HG02759 (cell line): ENCODE results near the gene FAM13A.
A peak's percentile ranks its signal among the peaks of the same experiment; 100 is the strongest.
"Not testable (repeated sequence)": the region's sequence is repeated elsewhere in the genome, so short reads cannot be mapped to it uniquely, and the experiment has no call there.

Experiments
- ATAC-seq: cut with Tn5 transposase; IDR thresholded peaks from one replicate; pipeline ENCODE4 v1.9.1; 2021; ENCODE audit warnings: mild to moderate bottlenecking, moderate library complexity; ENCODE audit not compliant: unreplicated experiment

Gene FAM13A

DNA sequence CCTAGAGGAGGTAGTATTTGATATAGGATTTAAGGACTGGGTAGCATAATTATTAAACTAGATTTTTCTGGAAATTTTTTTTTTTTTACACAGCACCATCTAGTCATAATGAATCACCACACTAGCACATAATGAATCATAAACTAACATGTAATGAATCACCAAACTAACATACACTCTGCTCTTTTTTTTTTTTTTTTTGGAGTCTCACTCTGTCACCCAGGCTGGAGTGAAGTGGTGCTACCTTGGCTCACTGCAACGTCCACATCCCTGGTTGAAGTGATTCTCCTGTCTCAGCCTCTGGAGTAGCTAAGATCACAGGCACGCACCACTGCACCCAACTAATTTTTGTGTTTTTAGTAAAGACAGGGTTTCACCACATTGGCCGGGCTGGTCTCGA is 92.5 kb downstream of the FAM13A start:
- ATAC-seq = peak; percentile 71

DNA sequence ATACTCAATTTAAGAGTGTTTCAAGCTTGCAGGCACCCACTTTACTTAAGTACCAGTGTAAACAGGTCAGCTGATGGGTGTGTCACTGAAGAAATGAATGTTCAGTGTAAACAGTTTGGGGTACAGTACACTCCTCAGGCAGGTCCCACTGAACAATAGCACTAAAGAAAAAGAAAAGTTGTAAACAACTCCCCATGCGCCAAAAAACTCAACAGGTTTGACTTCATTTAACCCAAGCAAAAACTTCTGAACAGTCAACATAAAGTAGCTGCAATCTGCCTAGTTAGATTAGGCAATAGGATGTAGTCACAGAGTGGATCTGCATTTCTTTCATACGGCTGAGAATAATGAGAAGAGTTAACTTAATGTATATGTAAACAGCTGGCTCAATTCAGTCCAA is 93.2 kb downstream of the FAM13A start:
- peak; percentile 27 for ATAC-seq

DNA sequence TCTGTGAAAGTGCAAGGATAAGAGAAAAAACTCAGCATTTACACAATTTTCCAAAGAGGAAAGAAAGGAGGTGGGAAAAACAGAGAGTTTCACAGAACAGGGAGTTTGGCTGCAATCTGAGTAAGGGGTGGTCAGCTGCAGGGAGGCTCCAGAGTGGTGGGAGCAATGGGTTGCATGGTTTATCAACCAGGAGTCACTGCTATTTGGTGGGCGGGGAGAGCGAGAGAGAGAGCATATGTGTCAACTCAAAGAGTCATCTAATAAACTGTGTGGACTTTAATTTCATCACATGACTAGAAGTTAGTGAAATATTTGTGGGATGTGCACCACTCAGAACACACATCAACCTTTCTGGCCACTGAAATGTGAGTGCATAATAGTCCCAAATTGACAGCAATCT is 94.6 kb downstream of the FAM13A start:
- ATAC-seq = no peak

DNA sequence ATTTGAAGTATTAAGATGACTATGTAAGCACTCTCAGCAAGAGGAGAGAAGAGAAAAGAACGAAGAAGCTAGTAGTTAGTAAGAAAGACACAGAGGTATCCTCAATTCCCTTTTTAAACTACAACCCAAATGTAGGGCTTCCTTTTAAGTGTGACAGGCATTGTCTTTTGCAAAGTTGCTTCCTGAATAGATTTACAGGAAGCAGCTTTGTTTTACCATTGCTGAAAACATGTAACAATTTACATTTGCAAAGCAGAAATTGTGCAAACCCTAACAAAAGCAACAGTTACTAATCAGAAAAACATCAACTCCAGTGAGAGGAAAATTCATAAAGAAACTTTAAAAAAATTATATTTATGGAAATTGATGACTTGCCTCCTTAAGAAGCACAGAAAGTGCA is 96.4 kb downstream of the FAM13A start:
- no peak for ATAC-seq

DNA sequence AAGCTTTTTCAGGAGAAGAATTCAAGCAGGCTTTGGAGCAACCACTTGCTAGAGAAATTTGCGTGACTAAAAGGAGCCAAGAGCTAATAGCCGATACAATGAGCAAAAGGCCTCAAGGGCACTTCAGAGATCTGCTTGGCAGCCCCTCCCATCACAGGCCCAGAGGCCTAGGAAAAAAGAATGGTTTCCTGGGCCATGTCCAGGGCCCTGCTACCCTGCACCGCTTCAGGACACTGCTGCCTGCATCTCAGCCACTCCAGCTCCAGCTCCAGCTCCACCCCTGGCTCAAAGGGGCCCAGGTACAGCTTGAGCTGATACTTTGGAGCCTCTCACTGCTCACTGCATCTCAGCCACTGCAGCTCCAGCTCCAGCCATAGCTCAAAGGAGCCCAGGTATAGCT is 98.9 kb downstream of the FAM13A start:
- no peak for ATAC-seq

DNA sequence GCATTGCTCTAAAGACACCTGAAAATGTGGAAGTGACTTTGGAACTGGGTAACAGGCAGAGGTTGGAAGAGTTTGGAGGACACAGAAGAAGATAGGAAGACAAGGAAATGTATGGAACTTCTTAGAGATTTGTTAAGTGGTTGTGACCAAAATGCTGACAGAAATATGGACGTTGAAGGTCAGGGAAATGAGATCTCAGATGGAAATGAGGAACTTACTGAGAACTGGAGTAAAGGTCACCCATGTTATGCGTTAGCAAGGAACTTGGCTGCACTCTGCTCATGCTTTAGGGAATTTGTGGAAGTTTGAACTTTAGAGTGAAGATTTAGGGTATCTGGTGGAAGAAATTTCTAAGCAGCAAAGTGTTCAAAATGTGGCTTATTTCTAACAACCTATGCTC is 99.4 kb downstream of the FAM13A start:
- ATAC-seq = no peak

DNA sequence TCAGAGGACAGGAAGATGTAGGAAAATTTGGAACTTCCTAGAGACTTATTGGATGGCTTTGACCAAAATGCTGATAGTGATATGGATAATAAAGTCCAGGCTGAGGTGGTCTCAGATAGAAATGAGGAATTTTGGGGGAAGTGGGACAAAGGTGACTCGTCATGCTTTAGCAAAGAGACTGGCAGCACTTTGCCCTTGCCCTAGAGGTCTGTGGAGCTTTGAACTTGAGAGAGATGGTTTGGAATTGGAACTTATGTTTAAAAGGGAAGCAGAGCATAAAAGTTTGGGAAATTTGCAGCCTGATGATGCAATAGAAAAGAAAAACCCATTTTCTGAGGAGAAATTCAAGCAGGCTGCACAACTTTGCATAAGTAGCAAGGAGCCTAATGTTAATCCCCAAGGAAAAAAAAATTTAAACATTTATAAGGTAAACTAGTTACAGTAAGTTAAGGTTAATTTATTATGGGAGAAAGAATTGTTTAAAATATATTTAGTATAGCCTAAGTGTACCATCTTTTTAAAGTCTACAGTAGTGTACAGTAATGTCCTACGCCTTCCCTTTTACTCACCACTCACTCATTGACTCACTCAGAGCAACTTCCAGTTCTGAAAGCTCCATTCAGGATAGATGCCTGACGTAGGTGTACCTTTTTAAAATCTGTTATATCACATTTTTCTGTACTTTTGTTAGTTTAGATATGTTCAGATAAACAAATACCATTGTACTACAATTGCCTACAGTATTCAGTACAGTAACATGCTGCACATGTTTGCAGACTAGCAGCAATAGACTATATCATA is 101.2 kb downstream of the FAM13A start:
- no peak for ATAC-seq

DNA sequence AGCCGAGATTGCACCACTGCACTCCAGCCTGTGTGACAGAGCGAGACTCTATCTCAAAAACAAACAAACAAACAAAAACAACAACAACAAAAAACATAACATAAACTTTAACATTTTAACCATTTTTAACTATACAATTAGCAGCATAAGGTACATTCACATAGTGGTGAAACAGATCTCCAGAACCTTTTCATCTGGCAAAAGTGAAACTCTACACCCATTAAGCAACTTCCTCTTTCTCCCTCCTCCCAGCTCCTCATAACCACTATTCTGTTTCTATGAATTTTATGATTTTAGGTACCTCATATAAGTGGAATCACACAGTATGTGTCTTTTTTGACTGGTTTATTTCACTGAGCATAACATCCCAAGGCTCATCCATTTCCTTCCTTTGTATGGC is 103.6 kb downstream of the FAM13A start:
- ATAC-seq = peak; percentile 58

DNA sequence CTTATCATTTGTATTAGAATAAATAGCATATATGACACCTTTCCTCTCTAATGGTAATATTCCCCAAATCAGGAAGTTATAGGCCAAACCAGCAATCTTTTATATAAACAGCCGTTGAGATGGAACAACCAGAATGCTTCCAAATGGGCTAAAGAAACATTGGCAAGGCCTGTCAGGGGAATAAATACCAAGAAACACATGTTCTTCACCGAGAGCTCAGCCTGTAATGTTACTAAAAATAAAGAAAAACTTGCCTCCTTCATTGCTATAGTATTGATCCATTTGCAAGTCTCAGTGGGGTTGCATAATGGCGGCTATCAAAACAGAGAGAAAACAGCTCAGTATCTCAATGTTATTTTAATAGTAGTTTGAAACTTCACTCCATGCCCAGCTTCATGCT is 104.9 kb downstream of the FAM13A start:
- no peak for ATAC-seq

DNA sequence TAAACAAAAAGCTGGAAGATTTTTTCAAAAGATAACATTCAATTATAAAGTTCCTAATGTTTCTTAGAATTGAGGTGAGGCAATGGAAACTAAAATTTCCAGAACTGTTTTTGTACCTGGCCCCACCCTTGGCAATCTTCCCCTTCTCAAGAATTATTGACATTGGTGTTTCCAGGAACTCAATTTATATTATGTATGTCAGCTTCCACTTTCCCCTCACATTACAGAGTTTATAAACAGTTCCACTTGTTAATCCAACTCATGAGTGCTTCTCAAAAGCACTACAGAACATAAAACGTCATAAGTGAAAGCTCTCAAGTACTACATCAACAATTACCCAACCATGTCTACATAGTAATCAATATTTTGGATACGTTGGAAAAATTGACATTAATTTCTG is 107.4 kb downstream of the FAM13A start:
- no peak for ATAC-seq

DNA sequence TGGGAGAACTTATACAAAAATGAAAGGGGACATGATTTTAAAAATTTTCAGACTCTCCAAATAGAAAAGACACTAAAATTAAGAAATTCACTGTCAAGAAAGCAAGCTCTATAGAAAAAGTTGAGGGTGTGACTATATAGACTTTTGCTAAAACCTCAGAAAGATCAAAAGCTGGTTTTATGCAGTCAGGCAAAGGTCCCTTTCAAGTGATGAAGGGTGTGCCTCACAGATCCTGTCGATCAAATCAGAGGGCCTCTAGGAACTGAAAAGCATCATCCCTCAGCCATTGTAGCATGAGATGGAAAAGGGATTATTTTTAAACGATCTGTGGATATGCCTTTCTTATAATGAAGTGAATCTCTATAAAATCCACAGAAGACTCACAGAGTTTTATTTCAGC is 116.5 kb downstream of the FAM13A start:
- no peak for ATAC-seq

DNA sequence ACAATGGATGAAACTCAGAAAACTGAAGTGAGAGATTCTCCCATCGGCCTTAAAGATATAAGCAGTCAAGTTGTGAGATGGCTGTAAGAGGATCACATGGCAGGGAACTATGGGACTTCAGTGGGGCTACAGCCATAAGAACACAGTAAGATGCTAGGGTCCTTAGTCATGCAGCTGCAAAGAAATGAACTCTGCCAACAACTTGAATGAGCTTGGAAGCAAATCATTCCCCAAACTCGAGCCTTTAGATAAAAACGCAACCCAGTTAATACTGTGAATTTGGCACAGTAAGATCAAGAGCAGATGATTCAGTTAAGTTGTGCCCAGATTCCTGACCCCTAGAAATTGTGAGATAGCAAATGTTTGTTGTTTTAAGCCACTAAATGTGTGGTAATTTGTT is 117.3 kb downstream of the FAM13A start:
- ATAC-seq = no peak

DNA sequence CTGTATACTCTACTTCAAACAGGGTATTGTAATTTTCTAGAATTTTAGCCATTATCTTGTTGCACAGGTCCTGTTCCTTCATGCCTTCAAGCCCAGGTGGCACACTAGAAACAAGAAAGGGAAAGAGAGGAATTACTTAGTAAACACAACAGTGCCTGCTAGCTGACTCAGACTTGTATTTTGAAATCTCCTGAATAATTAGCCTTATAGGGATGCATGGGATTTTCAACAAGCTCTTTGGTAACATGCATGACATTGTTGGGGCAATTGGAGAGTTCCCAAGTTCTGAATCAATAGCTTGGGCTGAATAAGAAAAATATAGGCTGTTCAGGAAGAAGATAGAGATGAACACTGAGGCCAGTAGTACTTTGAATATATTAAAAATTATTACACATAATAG is 118.8 kb downstream of the FAM13A start:
- ATAC-seq = no peak

DNA sequence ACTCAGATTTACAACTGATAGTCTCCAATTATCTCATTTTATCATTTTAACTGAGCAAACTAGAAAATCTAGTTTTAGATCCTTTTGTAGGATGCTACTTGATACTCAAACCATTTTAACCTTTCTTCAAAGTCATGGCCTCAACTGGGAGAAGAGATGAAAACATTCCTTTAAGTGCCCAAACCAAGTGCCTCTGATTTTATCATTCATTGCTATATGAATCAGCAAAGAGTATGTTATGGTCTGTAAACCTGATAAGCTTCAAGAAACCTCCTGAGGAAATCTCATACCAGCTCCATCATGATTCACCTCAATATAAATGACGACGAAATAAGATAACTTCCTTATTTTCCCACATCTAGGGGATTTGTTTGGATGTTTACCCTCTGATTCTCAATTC is 119.9 kb downstream of the FAM13A start:
- no peak for ATAC-seq

DNA sequence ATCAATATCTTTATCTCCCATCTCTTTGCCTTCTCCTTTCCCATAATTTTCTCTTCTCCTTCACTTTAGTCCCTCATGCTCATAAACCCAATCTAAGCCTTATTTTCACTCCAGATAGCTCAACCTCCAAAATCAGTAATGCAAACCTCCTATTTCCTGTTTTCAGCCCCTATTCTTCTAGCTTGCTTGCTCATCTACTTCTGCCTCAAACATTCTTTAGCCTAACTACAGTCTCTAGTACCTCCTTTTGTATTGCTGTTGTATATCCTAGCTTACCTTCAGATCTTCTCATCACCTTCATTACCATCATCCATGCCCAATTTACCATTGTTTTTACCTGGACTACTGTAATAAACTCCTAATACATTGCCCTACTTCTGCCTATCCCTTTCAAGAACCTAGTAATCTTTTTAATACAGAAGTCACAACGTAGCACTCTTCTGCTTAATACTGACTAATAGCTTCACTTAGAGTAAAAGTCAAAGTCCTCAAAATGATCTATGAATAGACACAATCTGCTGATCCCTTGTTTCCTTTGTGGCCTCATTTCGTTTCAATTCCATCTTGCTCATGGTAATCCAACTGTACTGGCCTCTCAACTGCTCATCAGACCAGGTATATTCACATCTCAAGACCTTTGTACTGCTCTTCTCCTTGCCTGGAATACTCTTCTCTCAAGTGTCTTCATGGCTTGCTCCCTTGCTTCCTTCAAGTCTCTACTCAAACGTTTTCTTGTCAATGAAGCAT is 123.4 kb downstream of the FAM13A start:
- no peak for ATAC-seq

DNA sequence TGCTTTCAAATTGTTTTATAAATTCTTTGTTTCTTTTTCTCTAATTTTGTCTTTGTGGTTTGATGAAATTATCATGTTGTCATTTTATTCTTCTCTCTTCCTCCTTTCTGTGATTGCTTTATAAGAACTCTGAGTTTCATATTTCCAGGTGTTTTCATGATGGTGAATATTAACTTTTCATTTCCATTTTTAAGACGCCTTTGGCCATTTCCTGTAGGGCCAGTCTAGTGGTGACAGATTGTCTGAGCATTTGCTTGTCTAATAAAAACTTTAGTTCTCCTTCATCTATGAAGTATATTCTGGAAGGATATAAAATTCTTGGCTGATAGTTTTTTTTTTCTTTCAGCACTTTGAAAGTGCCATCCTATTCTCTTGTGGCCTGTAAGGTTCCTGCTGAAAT is 128.1 kb downstream of the FAM13A start:
- no peak for ATAC-seq

DNA sequence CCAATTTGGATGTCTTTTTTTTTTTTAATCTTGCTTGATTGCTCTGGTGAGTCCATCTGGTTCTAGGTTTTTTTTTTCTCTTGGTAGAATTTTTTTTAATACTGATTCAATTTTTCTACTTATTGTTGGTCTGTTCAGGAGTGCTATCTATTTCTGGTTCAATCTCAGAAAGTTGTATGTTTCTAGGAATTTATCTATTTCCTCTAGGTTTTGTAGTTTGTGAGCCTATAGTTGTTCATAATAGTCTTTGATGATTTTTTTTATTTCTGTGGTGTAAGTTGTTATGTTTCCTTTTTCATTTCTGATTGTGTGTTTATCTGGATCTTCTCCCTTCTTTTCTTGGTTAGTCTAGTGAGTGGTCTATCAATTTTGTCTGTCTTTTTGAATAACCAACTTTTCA is 129.6 kb downstream of the FAM13A start:
- no peak for ATAC-seq

DNA sequence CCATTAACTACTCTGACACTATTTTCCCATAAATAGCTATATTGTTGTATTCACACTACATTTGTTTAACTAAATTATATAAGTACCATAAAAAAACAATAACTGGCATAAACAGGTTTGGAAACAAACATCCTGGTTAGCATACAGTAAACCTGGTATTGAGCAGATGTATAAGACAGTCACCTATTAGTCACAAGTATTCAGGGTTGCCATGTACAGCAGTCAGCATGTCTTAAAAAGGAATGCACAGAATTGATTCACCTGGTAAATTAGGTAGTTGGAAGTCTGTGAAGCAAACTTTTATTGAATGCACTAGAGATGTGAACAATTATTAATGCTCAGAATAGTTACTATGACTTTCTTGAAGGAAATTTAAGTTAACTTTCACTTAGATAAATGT is 137.9 kb downstream of the FAM13A start:
- no peak for ATAC-seq

DNA sequence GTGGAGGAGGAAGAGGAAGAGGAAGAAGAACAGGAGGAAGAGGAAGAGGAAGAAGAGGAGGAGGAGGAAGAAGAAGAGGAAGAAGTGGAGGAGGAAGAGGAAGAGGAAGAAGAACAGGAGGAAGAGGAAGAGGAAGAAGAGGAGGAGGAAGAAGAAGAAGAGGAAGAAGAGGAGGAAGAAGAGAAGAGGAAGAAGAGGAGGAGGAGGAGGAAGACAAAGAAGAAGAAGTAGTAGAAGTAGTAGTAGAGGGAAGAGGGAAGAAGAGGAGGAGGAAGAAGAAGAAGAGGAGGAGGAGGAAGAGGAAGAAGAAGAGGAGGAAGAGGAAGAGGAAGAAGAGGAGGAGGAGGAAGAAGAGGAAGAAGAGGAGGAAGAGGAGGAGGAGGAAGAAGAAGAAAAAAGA is 143.8 kb downstream of the FAM13A start:
- not testable (repeated sequence) for ATAC-seq

DNA sequence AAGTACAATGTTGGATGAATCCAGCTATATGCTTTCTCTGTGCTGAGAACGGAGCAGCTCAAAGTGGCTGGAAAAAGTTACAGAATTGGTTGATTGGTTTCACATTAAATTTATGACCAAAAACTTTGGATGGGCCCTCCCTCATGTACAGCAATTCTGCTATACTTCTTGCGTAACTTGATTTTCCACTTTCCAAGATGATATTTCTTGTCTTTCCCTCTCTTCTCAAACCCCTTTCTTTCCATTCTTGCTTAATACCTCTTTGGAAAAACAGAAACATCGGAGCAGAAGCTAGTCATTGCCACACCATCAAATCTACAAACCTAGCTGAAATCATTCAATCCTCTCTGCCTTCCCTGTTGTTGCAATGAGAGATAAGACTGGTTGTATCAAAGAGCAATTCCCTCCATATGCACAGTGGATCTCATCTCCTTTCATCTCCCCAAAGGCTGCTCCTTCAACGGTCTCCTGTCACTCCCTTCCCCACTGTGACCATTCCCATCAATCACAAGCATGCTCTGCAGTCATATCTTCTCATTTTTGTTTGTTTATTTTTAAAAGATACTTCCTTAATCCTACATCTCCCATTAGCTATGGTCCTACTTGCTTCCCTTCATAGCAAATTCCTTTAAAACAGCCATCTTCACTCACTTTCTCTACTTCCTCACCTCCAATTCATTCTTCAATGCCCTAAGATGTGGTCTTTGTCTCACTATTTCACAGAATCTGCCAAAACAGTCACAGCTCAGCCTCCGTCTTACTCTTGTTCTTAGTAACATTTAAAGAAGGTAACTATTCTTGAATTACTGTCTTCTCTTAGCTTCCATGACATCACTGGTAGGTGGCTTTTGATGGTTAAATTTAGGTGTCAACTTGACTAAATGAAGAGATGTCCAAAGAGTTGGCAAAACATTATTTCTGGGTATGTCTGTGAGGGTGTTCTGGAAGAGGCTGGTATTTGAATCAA is 145.5 kb downstream of the FAM13A start:
- ATAC-seq = no peak

DNA sequence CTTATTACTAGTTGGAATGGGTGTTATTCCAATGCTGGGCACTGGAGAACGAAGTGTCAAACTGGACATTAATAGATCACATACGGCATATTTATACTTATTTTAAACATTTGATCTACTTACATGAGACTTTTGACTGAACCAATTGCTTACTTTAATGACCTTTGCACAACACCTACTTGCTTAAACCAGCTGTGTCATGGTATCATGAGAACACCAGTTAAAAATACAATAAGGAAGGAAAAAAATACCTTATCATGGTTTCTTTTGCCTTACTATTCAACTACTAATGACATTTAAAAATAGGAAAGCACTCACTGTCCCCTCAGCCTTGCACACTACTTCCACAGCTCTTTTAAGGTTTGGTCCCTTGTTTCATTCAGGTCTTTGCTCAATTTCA is 146.9 kb downstream of the FAM13A start:
- no peak for ATAC-seq
